GM12874 (cell line): ENCODE measurements around the gene VCAM1.

Experiments used
- CTCF ChIP-seq: IDR thresholded peaks from 2 replicates; pipeline ENCODE4 v1.5.1; 2011; ENCODE audit warnings: low read depth, mild to moderate bottlenecking, control low read depth, low read length, moderate library complexity; ENCODE audit not compliant: insufficient read depth

VCAM1 gene

GRCh38 chr1:100703716-100704115 is 15.8 kb upstream of the VCAM1 start:
- TF ChIP-seq CTCF: no peak

GRCh38 chr1:100704473-100704872 is 15.1 kb upstream of the VCAM1 start:
- no peak for TF ChIP-seq CTCF

- TF ChIP-seq CTCF: no peak
These were observed 13.2 kb upstream of the VCAM1 start for GRCh38 chr1:100706296-100706695.

- TF ChIP-seq CTCF: no peak
These were observed 12.7 kb upstream of the VCAM1 start for GRCh38 chr1:100706856-100707255.

GRCh38 chr1:100708476-100709062 is 11.0 kb upstream of the VCAM1 start:
- TF ChIP-seq CTCF: no peak

DNA sequence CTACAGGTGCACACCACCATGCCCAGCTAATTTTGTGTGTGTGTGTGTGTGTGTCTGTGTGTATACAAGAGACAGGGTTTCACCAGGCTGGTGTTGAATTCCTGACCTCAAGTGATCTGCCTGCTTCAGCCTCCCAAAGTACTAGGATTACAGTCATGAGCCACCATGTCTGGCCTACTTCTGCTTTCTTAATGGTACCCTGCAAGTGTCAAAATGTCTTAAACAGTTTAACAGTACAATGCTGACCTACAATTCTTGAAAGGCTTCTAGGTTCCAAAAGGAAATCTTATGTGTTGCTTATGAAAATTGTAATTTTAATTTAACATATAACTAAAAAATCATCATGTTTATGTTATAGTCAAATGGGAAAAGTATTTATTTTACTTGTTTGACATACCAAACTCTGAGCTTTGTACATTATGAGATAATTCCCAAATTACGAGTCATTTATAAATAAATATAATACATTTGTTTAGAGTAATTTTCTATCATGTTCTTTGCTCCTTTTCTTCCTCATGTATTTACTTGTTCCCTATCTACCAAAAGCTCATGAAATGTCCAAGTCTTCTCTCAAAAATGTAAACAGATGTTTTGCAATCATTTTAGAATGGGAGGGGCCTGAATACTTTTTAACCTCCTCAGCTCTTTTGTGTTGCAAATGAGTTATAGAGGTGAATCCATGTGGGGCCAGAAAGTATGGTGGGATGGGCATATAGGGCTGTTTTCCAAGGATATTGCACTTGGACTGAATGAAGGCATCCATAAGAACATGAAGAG is 8.4 kb upstream of the VCAM1 start:
- TF ChIP-seq CTCF: no peak

GRCh38 chr1:100713626-100714025 is 5.9 kb upstream of the VCAM1 start:
- no peak for TF ChIP-seq CTCF
